ENCODE data around the gene FBXL13.

DNA sequence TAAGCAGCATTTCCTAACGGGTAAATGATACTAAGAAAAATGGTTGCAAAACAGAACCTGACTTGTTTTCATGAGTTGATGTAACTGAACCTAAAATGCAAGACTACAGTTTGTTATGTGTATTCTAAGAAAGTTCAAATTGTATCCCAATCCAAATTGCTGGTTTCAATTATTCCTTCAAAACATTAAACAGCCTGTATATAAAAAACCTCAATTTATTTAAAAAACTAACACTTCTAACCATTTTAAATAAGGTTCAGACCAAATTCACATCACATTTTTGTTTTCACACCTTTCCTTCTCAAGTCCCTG, 80.9 kb downstream of the FBXL13 start:
- TF ChIP-seq, protein P1, sequence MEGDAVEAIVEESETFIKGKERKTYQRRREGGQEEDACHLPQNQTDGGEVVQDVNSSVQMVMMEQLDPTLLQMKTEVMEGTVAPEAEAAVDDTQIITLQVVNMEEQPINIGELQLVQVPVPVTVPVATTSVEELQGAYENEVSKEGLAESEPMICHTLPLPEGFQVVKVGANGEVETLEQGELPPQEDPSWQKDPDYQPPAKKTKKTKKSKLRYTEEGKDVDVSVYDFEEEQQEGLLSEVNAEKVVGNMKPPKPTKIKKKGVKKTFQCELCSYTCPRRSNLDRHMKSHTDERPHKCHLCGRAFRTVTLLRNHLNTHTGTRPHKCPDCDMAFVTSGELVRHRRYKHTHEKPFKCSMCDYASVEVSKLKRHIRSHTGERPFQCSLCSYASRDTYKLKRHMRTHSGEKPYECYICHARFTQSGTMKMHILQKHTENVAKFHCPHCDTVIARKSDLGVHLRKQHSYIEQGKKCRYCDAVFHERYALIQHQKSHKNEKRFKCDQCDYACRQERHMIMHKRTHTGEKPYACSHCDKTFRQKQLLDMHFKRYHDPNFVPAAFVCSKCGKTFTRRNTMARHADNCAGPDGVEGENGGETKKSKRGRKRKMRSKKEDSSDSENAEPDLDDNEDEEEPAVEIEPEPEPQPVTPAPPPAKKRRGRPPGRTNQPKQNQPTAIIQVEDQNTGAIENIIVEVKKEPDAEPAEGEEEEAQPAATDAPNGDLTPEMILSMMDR (IDR thresholded peaks at IDR 0.05): no peak
- no peak for TF ChIP-seq POLR2A (IDR thresholded peaks at IDR 0.05)
